Activated CD8-positive, alpha-beta memory T cell treated with anti-CD3 and anti-CD28 coated beads, Interleukin-2, amount 50 U/mL, for 1 hour (primary cell): ENCODE results near the gene BTBD18.

ENCODE experiments used
- DNase-seq: peaks from one replicate; pipeline ENCODE4 v3.0.0-alpha.2; 2020; ENCODE audit errors: extremely low read depth

Gene BTBD18

DNA sequence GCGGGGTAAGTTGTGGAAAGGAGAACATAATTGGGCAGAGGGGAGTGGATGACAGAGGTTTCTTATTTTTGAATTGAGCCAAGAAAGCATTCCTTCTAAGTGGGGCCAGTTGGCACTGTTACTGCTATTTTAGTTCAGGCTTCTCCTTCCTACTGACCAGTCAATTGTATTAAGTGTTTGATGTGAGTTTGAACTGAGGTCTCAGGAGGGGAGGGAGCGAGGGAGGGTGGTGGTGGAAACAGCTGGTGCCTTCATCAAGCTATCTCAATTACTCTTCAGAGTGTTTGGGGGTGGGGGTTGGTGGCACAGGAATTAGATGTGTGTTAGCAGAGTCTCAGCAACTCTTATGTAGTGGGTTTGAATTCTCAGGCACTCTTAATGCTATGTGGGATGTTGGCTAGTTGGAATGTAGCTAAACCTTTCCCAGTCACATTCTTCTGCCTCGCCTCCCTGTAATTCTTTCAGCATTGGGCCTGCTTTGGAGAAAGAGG, 24.5 kb upstream of the BTBD18 start:
- no peak for DNase-seq

DNA sequence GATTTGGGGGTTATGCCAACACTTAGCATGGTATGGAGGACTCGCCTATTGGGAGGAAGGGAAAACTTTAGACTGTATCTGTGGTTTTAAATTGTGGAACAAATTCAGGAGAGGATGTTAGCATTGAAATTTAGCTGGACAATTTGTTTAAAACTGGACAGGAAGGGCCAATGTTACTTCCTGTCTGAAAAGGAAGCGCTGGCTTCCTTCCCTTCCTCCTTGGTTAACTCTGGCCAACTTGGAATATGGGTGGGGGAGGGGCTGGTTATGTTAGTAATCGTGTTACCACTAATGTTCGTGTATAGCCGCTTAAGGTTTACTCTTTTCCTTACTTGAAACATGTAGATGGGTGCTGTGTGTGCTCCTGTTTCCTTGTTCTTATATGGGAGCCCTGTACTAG, 23.9 kb upstream of the BTBD18 start:
- DNase-seq = no peak

DNA sequence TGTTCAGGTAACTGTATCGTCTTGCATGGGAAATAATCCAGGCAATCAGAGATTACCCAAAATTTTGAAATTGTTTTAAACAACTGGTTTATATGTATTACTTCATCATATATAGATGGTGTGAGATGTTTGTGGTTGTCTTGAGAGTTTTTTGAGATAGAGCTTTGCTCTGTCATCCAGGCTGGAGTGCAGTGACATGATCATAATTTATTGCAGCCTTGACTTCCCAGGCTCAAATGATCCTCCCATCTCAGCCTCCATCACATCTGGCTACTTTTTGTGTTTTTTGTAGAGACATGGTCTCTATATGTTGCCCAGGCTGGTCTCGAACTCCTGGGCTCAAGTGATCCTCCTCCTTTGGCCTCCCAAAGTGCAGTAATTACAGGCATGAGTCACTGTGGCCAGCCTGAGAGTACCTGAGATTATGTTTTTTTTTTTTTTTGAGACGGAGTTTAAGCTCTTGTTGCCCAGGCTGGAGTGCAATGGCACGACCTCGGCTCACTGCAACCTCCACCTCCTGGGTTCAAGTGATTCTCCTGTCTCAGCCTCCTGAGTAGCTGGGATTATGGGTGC, 21.5 kb upstream of the BTBD18 start:
- DNase-seq = no peak

DNA sequence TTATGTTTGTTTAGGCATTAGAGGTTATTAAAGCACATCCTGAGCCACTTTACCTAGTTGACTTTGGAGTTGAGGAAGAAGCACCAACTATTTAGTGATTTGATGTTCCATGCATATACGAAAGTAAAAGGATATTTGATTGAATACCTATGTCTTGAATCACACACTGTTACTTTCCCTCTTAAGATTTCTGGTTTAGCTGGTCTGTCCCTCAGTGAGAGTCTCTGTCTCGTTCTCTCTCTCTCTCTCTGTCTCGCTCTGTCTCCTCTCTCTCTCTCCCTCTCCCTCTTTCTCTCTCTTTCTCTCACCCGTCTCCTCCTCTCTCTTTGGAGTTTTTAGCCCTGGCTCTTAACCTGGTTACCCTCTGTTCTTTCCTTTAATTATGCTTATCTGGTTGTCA, 20.9 kb upstream of the BTBD18 start:
- DNase-seq = no peak

DNA sequence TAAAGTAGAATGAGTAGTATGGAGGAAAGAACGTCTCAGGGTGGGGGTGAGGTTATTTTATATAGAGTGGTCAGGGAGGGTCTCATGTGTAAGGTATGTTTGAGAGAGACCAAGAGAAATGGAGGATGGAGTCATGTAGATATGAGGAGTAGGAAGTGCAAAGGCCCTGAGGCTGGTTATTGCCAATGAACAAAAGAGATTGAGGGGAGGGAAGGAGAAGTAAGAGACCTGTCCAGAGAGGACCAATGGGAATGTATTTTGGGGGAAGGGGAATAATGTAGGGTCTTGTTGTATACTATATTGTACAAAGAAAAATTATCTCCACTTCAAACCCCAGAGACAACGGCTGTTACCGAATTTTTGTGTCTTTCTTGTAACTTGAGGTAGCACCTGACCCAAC, 19.7 kb upstream of the BTBD18 start:
- DNase-seq = no peak

DNA sequence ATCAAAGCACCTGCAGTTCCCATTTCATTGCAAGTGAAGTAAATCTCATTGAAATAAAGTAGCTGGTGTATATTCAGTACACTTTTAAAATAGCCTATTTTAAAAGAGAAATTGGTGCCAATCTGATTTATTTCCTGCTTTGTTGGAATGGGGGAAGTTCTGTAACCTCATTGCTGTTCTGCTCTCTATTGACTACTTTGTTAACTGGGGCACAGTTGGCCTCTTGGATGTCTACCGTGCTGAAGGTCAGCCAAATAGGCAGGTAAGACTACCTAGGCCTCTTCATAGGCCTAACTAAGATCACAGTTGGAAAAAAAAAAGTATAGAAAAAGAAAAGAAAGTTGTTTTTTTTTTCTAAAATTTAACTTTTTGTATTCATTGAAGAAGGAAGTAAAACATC, 19.2 kb upstream of the BTBD18 start:
- DNase-seq = no peak

DNA sequence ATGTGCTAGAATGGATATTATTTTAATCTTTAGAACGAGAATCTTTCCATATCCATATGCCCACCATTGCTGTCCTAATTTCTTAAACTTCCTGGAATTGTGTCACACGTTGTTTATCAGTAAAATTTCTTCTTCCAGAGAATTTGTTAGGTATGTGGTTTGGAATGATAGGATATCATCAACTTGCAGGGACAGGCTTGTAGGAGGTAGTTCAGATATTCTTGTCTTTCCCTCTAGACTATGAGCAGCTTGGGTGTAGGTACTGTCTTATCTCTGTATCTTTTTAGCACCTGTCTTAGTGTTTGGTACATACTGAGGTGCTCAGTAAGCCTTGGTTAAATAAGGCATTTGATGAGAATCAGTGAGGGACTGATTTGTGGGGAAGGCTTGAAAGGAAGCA, 13.4 kb upstream of the BTBD18 start:
- DNase-seq = no peak

DNA sequence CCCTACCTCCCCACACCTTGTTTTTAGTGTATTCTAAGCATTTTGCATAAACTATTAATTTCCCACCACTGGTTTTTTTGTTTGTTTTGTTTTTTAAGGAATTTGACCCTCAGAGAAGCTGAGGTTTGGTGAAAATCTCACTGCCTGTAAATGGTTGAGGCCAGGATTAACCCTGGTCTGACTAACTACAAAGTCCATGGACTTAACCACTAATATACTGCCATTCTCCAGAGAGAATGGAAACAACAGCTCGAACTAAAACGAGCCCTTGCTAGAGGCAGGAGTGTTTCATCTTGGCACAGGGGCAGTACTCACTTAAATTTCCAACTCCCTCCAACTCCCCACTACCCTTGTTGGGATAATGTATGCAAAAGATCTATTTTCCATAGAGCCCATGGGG, 12.9 kb upstream of the BTBD18 start:
- DNase-seq = no peak

DNA sequence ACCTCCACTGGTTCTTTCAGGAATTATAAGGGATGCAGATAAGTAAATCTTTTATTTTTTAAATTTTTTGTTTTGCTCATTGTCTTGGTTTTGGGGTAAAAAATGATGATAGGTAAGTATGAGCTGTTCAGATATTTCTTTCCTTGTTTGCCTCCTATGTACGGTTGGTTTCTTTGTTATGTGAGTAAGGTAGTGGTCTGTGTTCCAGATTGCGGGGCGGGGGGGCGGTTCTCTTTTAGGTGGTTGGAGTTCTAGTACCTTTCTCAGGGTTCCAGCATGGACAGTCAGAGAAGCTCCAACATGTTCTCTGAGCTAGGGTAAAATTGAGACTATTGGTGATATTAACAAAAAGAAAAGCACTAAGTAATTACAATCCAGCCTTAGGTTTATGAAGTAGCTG, 12.4 kb upstream of the BTBD18 start:
- DNase-seq = no peak

DNA sequence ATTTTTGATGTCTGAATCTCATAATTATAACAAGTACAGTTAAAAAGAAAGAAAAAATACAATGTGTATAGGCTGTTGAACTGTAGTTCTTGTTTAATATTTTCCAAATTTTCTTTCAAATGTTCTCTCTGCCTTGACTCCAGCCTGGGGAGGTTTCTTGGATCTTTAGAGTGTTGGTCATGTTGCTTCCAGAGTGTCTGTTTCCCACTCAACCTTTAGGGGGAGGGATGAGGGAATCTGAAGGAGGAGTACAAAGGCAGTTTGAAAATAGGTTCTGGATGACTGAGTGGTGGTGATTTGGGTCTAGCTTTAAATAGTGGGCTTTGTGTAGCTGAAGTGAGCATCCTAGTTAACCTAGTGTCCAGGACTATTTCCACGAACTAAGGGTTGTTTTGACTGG, 11.9 kb upstream of the BTBD18 start:
- DNase-seq = no peak

DNA sequence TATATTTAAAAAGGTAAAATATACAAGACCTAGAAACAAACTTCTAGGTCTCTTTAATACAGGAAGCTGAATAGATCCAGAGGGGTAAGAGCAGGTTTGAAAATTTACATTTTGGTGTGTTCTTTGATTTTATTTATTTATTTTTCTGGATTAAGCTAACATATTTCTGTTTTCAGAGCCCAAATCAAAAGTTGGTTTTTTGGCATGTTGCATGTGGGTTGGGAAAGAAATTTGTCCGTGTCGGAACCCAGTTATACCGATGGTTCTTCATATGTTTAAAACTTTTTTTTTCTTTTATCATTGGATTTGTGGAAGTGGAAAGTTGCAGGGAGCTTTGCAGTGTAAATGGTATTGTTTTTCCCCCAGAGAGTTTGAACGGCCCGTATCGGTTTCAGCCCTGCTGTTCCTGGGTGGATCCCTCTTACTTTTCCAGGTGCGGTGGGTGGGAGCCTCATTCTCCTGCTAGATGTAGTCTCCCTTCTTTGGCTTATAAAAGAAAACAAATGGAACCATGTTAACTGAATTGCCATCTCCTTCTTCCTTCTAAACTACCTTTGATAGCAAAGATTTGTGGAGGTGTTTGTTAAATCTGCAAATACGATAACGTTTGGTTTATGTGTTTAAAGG, 10.7 kb upstream of the BTBD18 start:
- no peak for DNase-seq

DNA sequence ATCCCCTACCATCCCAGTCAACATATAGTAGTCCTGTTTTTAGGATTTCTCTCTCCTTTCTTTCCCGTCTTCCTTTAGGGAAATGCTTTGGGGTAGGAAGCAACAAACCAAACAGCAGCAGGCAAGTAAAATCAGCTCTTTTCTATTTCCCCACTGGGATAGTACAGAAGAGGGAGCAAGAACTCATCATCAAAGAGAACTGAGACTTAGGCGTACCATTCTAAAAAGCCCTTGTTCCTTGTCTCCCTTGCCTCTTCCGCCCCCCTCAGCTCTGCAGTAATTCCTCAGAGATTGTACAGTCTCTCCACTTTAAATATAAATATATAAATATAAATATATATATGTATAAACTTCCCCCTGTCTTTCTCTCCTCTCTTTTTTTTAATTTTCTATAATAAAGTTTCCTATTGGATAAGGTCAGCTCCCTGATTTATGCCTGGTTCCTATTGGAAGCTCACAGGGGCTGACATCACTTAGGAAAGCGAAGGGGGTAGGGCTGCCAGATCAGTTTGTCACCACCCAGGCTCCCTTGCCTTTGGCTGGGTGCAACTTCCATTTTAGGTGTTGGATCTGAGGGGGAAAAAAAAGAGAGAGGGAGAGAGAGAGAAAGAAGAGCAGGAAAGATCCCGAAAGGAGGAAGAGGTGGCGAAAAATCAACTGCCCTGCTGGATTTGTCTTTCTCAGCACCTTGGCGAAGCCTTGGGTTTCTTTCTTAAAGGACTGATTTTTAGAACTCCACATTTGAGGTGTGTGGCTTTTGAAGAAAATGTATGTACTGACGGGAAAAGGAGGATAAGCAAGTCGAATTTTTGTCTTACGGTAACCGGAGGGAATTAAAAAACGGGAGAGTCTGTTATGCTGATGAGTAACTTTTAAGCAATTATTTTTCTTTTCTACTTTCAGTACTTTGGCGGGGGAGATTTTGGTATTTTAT, 9.9 kb upstream of the BTBD18 start, which contains the start of gene CTNND1:
CTNND1 (plus strand) TSS at position 502 of the 934 bp plus-strand sequence. CDS start 29,677 bp downstream, outside the sequence.
- DNase-seq = no peak

DNA sequence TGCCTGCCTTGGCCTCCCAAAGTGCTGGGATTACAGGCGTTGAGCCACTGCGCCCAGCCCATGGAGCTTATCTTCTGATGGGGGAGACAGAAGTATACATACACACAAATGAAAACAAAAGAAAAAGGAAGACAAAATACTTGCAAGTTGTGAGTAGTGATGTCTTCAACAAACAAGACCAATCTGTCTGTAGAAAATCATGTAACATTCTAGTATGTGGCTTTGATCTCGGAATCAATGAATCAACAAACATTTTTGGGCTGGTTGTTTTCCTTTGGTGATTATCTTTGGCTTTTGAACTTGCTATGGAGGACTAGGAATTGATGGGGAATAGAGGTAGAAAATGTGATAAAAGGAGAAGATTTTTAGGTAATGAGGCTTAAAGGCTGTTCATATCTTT, 6.6 kb upstream of the BTBD18 start:
- DNase-seq = no peak

DNA sequence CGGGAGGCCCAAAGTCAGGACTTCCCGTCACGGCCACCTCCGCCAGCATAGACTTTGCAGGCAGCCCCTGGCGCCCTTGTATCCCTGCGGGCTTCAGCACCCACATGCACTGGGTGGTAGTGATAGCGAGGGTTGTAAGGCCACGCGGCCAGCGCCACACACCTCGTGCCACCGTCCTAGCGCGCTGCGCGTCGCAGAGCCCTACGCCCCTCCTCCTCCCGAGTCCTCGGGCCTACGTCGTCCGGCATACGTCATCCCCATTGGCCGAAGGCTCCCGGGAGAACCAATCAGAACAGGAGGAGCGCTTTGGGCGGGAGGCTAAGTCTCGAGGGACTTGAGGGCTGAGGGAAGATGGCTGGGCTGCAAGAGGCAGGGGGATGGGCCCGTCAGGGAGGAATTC, 1.3 kb upstream of the BTBD18 start:
- no peak for DNase-seq

DNA sequence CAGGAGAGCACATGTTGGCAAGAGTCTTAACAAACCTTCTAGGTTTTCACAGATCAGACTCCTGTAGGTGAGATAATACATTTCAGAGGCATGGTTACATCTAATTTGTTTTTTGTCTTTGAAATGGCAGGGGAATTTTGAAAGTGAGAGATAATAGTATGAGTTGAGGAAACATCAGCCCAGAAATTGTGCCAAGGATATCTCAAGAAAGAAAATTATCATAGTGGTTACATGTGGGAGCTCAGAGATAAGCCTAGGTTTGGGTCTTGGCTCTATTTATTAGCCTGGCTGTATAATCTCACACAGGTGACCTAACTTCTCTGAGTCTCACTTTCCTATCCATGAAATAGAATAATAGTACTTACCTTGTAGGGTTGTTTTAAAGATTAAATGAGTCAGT, 443 bp downstream of the BTBD18 start:
- no peak for DNase-seq

DNA sequence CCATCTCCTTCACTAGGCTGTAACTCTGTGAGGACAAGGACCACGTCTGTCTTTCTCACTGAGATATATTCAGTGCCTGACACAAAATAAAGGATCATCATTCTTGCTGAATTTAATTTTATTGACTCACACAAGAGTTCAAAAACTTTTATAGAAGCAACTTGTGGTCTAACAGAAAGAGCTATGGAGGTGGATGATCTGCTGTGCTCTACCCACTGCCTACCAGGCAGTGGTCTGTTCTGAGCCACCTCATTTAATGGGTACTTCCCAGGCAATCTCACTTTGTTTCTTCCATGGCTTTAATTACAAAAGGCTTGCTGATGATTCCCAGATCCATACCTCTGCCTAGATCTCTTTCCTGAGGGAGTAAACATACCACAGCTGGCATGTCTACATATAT, 4.7 kb downstream of the BTBD18 start:
- no peak for DNase-seq

DNA sequence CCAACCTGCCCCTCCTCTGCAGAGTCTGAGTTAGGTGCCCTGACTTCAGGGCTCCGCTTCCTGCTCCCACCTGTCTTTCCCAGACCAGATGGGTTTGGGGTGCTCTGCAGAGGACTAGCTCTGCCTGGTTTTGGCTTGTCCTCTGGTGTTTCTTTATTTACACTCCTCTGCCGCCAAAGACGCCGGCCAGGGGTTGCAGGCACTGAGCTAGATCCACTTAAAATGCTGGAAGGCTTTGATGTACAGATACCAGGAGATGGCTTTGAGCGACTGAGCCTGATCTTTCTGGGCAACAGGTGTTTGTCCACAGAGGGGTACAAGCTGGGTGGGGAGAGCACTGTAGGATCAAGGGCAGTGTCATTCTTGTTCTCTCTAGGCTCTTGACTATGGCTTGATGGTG, 6.4 kb downstream of the BTBD18 start:
- DNase-seq = no peak

DNA sequence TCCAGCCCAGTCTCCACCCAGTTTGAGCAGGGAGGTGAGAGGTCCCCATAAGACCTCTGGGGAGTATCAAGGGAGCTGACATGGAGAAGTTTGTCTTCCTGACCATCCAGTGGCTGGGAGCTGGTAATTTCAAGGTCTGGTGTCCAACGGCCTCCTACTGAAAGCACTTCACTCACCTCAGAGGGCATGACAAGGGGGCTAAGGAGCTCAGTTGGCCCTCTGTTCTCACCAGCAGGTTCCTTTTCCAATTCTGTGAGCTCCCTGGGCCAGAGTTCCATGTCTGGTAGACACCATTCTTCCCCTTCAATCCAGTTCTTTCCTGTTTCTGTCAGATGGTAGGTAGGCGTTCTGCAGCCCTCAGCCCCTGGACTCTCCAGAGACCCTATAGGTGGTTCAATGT, 7.3 kb downstream of the BTBD18 start:
- DNase-seq = no peak

DNA sequence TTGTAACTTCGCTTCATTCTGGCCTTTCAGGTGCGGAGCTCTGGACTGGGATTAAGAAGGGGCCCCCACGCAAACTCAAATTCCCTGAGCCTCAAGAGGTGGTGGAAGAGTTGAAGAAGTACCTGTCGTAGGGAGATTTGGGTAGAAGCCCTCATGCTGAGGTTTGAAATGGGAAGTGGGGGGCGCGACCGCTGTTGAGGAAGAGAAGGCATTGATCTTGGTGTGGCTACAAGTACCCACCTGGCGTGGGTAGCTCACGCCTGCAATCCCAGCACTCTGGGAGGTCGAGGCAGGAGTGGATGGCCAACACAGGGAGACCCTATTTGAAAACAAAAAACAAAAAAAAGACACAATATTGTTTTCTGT, 9.5 kb downstream of the BTBD18 start:
- no peak for DNase-seq

DNA sequence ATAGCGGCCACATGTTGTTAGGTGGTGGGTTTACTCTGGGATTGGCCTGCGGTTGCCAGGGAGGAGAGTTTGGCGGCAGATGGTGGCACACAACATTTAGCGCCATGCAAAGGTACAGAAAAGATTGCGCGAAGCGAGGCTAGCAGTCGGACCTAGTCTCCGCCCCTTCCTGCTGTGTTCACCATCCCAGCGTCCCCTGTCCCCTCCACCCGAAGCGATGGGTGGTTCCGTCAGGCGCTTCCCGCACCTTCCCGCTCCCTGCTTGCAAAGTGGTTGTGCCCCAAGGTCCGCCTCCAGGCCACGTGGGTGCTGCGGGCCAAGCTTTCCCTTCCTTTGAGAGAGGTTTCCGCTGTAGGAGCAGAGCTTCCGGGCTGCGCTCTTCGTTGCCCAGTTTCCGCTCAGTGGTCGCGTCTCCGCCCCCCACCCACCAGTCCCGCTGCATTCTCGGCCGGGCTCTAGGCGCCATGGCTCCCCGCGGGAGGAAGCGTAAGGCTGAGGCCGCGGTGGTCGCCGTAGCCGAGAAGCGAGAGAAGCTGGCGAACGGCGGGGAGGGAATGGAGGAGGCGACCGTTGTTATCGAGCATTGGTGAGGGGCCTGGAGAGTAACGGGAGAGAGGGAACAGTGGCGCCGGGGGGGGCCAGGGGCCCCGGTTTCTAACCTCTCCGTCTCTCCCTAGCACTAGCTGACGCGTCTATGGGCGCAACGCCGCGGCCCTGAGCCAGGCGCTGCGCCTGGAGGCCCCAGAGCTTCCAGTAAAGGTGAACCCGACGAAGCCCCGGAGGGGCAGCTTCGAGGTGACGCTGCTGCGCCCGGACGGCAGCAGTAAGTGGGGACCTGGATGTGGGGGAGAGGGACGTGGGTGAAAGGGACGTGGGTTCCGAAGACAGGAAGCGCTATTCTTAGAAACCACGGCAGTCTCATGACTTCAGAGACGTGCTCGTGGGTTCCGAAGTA, 10.2 kb downstream of the BTBD18 start, which contains the start of gene SELENOH:
SELENOH (plus strand) TSS at position 360 of the 955 bp plus-strand sequence; CDS start at position 465, 105 bp downstream.
- peak; percentile 87 for DNase-seq

DNA sequence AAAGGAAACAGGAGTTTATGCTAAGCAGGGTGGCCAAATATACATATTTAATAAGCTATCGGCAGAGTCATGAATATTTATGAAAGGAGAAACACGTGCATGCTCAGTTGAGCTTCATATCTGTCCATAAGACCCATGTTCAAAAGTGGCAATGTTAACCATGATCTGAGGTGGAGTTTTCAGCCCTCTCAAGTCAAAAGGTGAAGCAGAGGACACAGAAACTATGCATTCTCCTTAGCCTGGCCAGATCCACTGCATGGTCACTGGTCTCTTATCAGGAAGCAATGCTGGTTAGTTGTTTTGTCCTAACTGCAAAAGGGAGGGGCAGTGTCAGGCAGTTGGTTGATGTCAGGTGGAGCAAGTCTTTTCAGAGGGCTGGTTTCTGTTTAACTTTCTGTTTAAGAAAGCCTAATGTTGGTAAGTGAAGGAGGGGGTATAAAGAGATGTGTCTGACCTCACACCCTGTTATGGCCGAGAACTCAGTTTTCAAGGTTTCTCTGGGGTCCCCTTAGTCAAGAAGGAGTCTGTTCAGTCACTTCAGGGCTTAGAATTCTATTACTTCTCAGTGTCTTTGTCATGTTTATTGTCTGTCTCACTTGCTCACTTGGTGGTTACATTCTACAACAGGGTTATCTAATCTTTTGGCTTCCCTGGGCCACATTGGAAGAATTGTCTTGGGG, 15.9 kb downstream of the BTBD18 start:
- no peak for DNase-seq
